Transverse colon (tissue), 4 donors: ENCODE measurements around the gene NPR1. TPM values are rescaled to one million over a fixed set of nuclear protein-coding genes. Genes with fewer than 3 reads are reported as not detected.
A peak's percentile ranks its signal among the peaks of the same experiment; 100 is the strongest.

Experiments
- DNase-seq: peaks from one replicate; pipeline ENCODE4 v3.0.0-alpha.2; 2019
- H3K27ac ChIP-seq, 4 donors: fragments of 200-600 bp; sonication (generic); 2 replicates each; pipeline ENCODE4 v1.5.1; 2016 to 2018; ENCODE audit warnings: inconsistent platforms in 4 of 4
- H3K27me3 ChIP-seq: fragments of 200-600 bp; sonication (generic); 2 replicates; pipeline ENCODE4 v1.5.1; 2017; ENCODE audit warnings: inconsistent platforms
- H3K36me3 ChIP-seq, 4 donors: fragments of 200-600 bp; sonication (generic); 2 replicates each; pipeline ENCODE4 v1.5.1; 2017 to 2019; ENCODE audit warnings: inconsistent platforms in 4 of 4
- H3K4me1 ChIP-seq, 4 donors: fragments of 200-600 bp; sonication (generic); 2 replicates each; pipeline ENCODE4 v1.5.1; 2017 to 2020; ENCODE audit warnings: inconsistent platforms in 4 of 4
- H3K4me3 ChIP-seq, 4 donors: fragments of 200-600 bp; sonication (generic); 1 replicate in 1 of 4; 2 replicates in 3 of 4; pipeline versions ENCODE4 v1.5.1 to v1.6.1; 2017 to 2019; ENCODE audit warnings: inconsistent platforms in 4 of 4
- H3K9me3 ChIP-seq, 2 donors: fragments of 200-600 bp; sonication (generic); 2 replicates each; pipeline ENCODE4 v1.5.1; 2017 to 2019; ENCODE audit warnings: inconsistent platforms in 2 of 2
- EP300 ChIP-seq: sonication (generic); formaldehyde crosslinking; IDR thresholded peaks from one replicate; pipeline ENCODE4 v1.6.1; 2017; ENCODE audit warnings: antibody characterized with exemption, low read depth
- POLR2A ChIP-seq: fragments of 450-650 bp; IDR thresholded peaks from one replicate; pipeline ENCODE4 v1.6.1; 2016; ENCODE audit warnings: antibody characterized with exemption, mild to moderate bottlenecking, moderate library complexity
- POLR2AphosphoS5 ChIP-seq, 3 donors: sonication (generic); formaldehyde crosslinking; IDR thresholded peaks; one replicate each; pipeline ENCODE4 v1.6.1; 2016; ENCODE audit warnings: antibody characterized with exemption in 3 of 3
- WGBS, 2 donors: methylation state at CpG; one replicate each; pipeline ENCODE4 v1.1.5; 2018; ENCODE audit warnings: low coverage in 1 of 2; 5-methylcytosine and 5-hydroxymethylcytosine counted together
- in situ Hi-C, 4 donors: fragments of 200-750 bp; cut with MboI; loops; one replicate each; pipeline versions ENCODE4 v1.15.0 to v1.15.1; 2017; ENCODE audit warnings: low sequenced_read_pairs in 3 of 4, low pct_ligation_motif_present in 1 of 4, low pct_unique_long_range_greater_than_20kb in 1 of 4
- intact Hi-C: fragments of 100-400 bp; cut with DNase I; formaldehyde crosslinking; loops from one replicate; pipeline ENCODE4 v1.15.1; 2023; ENCODE audit warnings: low total_unique reads
- total RNA-seq, 4 donors: library from RNA; depleted of rRNA; stranded (reverse); fragments of >200 nt; gene quantifications; one replicate each; pipeline ENCODE4 v1.1.0, GENCODE V29; 2016
- TF ChIP-seq, protein P1 (sequence below), 5 experiments: fragments of 200-600 bp in 3 of 5; fragments of 450-650 bp in 2 of 5; sonication (generic) in 3 of 5; IDR thresholded peaks; 1 replicate in 2 of 5; 2 replicates in 3 of 5; pipeline ENCODE4 v1.5.1; 2016 to 2017; ENCODE audit warnings: antibody characterized with exemption in 5 of 5, inconsistent platforms in 3 of 5, mild to moderate bottlenecking in 2 of 5, moderate library complexity in 1 of 5

NPR1 gene
- total RNA-seq, 4 donors from 2014 or later: 9.8 to 25.1 (median 13.4) TPM

DNA sequence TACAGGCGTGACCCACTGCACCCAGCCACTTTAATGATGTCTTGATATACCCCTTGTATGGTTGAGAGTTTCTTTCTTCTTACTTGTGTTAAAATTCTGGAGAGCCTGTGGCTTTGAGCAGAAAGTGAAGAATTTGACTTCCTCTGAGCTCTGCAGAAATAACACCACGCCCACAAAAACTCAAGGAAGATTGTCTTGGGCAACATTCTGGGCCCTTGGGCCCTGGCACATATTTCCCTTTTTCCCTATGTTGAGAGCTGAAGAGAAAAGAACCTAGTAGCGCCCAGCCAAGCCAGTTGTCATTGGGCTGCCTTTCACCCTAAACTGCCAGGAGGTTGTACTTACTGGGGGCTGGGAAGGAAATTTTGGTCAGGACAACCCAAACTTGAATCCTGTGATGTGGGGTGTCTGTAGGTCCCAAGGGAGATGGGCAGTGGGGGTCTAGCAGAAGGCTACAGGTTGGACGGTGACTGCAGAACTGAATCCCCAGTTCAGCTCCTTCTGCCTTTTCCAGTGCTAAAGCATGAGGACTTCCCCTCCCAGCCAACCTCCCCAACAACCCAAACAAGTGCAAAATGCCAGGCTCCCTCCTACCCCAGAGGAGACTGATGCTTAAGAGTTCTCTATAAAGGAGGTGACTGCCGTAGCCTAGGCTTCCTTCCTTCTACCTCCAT lies 31.7 kb upstream of the NPR1 start:
- in situ Hi-C loops (no loop called here), intact Hi-C loops (no loop called here)
- Histone ChIP-seq H3K4me3 (no peak overlapping the region), H3K9me3 (no peaks in the 10 kb centered on the region), H3K27ac (no peak overlapping the region), H3K36me3 (peaks cover 2 to 45% (median 21%) of the 10 kb centered on the region in 4 donors), H3K27me3 (no peaks in the 10 kb centered on the region), H3K4me1 (peaks cover 0 to 5% (median 0%) of the 10 kb centered on the region in 4 donors)
- DNase-seq: no peak
- WGBS, 2 donors: 86 to 93% methylated on average over 2 to 5 of the region's 5 CpGs
- TF ChIP-seq, protein P1, sequence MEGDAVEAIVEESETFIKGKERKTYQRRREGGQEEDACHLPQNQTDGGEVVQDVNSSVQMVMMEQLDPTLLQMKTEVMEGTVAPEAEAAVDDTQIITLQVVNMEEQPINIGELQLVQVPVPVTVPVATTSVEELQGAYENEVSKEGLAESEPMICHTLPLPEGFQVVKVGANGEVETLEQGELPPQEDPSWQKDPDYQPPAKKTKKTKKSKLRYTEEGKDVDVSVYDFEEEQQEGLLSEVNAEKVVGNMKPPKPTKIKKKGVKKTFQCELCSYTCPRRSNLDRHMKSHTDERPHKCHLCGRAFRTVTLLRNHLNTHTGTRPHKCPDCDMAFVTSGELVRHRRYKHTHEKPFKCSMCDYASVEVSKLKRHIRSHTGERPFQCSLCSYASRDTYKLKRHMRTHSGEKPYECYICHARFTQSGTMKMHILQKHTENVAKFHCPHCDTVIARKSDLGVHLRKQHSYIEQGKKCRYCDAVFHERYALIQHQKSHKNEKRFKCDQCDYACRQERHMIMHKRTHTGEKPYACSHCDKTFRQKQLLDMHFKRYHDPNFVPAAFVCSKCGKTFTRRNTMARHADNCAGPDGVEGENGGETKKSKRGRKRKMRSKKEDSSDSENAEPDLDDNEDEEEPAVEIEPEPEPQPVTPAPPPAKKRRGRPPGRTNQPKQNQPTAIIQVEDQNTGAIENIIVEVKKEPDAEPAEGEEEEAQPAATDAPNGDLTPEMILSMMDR (IDR thresholded peaks at IDR 0.05): no peak
- TF ChIP-seq POLR2A (no peak), EP300 (no peak), POLR2AphosphoS5 (IDR thresholded peaks at IDR 0.05) (no peak)

DNA sequence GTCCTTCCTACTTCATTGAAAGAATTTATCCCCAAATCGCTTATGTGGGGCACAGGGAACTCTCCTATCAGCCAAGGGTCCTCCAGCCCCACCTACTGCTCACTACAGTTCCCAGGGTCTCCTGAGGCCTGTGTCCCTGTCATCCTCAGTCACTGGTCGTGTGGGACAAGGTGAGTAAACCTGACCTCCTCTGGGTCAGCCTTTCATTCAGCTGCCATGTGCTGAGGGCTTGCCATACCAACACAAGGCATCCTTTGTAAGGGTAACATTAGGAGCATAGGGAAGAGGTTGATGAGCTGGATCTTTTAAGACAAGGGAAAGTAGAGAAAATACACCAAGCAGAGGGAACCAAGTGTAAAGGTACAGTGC lies 31.2 kb upstream of the NPR1 start:
- intact Hi-C loops (no loop called here), in situ Hi-C loops (no loop called here)
- peaks cover 0 to 5% (median under 1%) of the 10 kb centered on the region in 4 donors for H3K4me1 ChIP-seq
- H3K9me3 ChIP-seq: no peaks in the 10 kb centered on the region
- H3K27me3 ChIP-seq: no peaks in the 10 kb centered on the region
- H3K4me3 ChIP-seq: no peak overlapping the region
- WGBS, 2 donors: 57 to 73% methylated on average over 2 of the region's 2 CpGs
- peaks cover 0 to 40% (median 18%) of the 10 kb centered on the region in 4 donors for H3K36me3 ChIP-seq
- no peak for DNase-seq
- no peak overlapping the region for H3K27ac ChIP-seq
- TF ChIP-seq, protein P1 (IDR thresholded peaks at IDR 0.05): no peak
- TF ChIP-seq POLR2A (no peak), POLR2AphosphoS5 (IDR thresholded peaks at IDR 0.05) (peak in 2 of 3 donors; percentile 5 to 42), EP300 (no peak)

DNA sequence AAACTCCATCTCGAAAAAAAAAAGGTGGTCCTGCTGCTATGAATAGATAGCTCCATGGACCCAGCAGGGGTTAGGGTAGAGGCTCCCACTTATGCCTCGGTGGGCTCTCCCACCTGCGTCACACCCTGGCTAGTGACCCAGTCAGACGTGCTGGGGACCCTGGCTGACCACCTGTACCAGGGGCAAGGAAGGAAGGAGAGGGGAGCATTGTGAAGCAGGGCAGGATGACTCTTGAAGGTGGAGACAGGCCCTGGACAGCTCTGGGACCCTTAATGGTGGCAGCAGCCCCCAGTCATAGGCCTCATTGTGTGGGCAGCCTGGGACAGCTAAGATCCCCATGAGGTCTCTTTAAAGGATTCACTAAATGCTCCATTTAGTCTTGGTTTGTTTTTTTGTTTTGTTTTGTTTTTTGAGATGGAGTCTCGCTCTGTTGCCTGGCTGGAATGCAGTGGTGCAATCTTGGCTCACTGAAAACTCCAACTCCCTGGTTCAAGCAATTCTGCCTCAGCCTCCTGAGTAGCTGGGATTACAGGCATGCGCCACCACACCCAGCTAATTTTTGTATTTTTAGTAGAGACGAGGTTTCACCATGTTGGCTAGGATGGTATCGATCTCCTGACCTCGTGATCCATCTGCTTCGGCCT lies 30.4 kb upstream of the NPR1 start:
- peaks cover 0 to 10% (median 4%) of the 10 kb centered on the region in 4 donors for H3K4me1 ChIP-seq
- H3K27me3 ChIP-seq: no peaks in the 10 kb centered on the region
- in situ Hi-C loops: no loop called here
- H3K27ac ChIP-seq: no peak overlapping the region
- WGBS, 2 donors: 77 to 81% methylated on average over 3 to 10 of the region's 10 CpGs
- no peak overlapping the region for H3K4me3 ChIP-seq
- peaks cover 0 to 32% (median 15%) of the 10 kb centered on the region in 4 donors for H3K36me3 ChIP-seq
- intact Hi-C loops: no loop called here
- no peaks in the 10 kb centered on the region for H3K9me3 ChIP-seq
- DNase-seq: no peak
- TF ChIP-seq, protein P1 (IDR thresholded peaks at IDR 0.05): no peak
- TF ChIP-seq POLR2A (no peak), EP300 (no peak), POLR2AphosphoS5 (IDR thresholded peaks at IDR 0.05) (peak in 1 of 3 donors; percentile 28)

DNA sequence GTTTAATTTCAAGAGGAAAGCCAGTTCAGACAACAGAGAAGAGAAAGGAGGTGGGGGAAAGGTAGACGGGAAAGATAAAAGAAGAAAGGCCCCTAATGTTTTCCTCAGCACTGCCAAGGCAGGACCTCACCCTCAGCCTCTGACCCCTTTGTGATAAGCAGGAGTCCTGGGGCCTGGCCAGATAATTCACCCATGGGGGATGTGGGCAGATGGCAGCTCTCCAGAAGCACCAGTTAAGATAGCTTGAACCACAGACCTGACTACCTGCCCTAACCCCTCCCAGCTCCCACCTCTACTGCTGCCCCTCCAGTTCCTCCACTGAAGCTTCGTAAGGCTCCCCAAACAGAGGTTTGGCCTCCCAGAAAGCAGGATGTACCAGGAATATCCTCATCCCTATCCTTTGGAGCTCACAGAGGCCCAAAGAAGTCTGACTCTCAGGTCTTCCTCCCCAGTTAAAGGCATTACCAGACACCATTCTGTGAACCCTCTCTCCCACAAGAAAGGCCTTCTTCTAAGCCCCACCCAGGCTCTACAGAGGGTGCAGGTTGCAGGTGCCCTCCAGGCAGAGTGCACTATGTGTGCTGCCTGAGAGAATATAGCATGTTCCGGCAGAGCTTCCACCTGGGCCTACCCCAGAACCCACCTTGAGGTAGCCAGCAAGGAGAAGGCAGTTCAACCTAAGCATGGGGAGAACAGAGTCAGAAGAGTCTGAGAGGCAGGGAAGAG lies 29.2 kb upstream of the NPR1 start:
- intact Hi-C loops (no loop called here), in situ Hi-C loops (no loop called here)
- Histone ChIP-seq H3K4me3 (no peak overlapping the region), H3K27ac (no peak overlapping the region), H3K9me3 (no peaks in the 10 kb centered on the region), H3K27me3 (no peaks in the 10 kb centered on the region), H3K4me1 (peaks cover 0 to 11% (median 4%) of the 10 kb centered on the region in 4 donors), H3K36me3 (peaks cover 0 to 21% (median 10%) of the 10 kb centered on the region in 4 donors)
- 44 to 45% methylated on average over 2 to 3 of the region's 3 CpGs for WGBS, 2 donors
- TF ChIP-seq, protein P1 (IDR thresholded peaks at IDR 0.05): no peak
- TF ChIP-seq EP300 (no peak), POLR2AphosphoS5 (IDR thresholded peaks at IDR 0.05) (no peak), POLR2A (no peak)
- DNase-seq: no peak
